Body of pancreas (tissue), 4 donors: ENCODE results near the gene MYH11.

ENCODE experiments used
- CTCF ChIP-seq, 7 experiments: fragments of 450-650 bp in 4 of 7; fragments of 200-600 bp in 3 of 7; sonication (generic) in 3 of 7; IDR thresholded peaks; one replicate each; pipeline ENCODE4 v1.5.1; 2016 to 2019; ENCODE audit warnings: antibody characterized with exemption in 7 of 7
- POLR2A ChIP-seq, 3 donors: fragments of 450-650 bp; IDR thresholded peaks; one replicate each; pipeline ENCODE4 v1.6.1; 2016; ENCODE audit warnings: antibody characterized with exemption in 3 of 3, mild to moderate bottlenecking in 2 of 3

- TF ChIP-seq CTCF (IDR thresholded peaks at IDR 0.05), result no peak
- TF ChIP-seq POLR2A (IDR thresholded peaks at IDR 0.05), result no peak
These were observed 22.5 kb upstream of the MYH11 start for GRCh38 chr16:15879255-15879811.
